ENCODE data around the gene RPUSD1.
"Not testable (repeated sequence)": the region's sequence is repeated elsewhere in the genome, so short reads cannot be mapped to it uniquely, and the experiment has no call there.

Gene RPUSD1

DNA sequence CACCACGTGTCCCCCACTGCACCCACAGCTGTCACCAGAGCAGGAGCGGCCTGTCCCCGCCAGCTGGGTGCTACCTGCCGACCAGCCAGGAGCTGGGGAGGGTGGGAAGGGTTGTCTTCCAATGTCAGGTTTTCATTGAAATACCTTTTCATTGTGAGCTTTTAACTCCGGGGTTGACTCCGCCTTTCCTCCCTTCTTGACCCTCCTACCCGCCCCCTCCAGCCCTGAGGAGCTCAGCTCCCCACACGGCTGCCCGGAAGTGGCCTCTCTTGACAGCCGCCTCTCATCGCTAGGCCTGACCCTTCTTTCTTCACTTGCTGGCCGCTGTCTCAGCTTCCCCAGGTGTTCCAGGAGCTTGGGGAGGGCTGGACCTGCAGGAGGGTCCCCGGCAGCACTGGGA lies 33.6 kb upstream of the RPUSD1 start:
- no peak overlapping the region for H2AFZ ChIP-seq (ENCODE audit: low read depth, low read length, severe bottlenecking)
- H3K27ac ChIP-seq (ENCODE audit: low read depth, low read length): no peak overlapping the region
- no peaks in the 10 kb centered on the region for H3F3A ChIP-seq (ENCODE audit: insufficient read depth)
- H3K9me3 ChIP-seq (ENCODE audit: insufficient read depth, low read length): no peaks in the 10 kb centered on the region
- no peaks in the 10 kb centered on the region for H3K9me2 ChIP-seq (replicated peaks; ENCODE audit: insufficient read depth, low read length)
- H3K79me2 ChIP-seq (ENCODE audit: insufficient read depth, low read length): no peaks in the 10 kb centered on the region
- H3K4me3 ChIP-seq (ENCODE audit: insufficient read depth, low read length, poor library complexity, severe bottlenecking): no peak overlapping the region
- no peak overlapping the region for H3K4me2 ChIP-seq (ENCODE audit: low read depth, low read length, poor library complexity, severe bottlenecking)
- TF ChIP-seq, protein P1, sequence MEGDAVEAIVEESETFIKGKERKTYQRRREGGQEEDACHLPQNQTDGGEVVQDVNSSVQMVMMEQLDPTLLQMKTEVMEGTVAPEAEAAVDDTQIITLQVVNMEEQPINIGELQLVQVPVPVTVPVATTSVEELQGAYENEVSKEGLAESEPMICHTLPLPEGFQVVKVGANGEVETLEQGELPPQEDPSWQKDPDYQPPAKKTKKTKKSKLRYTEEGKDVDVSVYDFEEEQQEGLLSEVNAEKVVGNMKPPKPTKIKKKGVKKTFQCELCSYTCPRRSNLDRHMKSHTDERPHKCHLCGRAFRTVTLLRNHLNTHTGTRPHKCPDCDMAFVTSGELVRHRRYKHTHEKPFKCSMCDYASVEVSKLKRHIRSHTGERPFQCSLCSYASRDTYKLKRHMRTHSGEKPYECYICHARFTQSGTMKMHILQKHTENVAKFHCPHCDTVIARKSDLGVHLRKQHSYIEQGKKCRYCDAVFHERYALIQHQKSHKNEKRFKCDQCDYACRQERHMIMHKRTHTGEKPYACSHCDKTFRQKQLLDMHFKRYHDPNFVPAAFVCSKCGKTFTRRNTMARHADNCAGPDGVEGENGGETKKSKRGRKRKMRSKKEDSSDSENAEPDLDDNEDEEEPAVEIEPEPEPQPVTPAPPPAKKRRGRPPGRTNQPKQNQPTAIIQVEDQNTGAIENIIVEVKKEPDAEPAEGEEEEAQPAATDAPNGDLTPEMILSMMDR (IDR thresholded peaks at IDR 0.05; ENCODE audit: insufficient read depth, low read length, poor library complexity, severe bottlenecking): no peak
- TF ChIP-seq EZH2phosphoT487 (conservative IDR thresholded peaks at IDR 0.05; ENCODE audit: low read length): no peak
- no peak overlapping the region for H3K9ac ChIP-seq (ENCODE audit: low read length)
- no peaks in the 10 kb centered on the region for H3K36me3 ChIP-seq (ENCODE audit: low read length)
- H3K27me3 ChIP-seq (ENCODE audit: low read length): no peaks in the 10 kb centered on the region
- H4K20me1 ChIP-seq (ENCODE audit: low read depth, low read length): no peaks in the 10 kb centered on the region

DNA sequence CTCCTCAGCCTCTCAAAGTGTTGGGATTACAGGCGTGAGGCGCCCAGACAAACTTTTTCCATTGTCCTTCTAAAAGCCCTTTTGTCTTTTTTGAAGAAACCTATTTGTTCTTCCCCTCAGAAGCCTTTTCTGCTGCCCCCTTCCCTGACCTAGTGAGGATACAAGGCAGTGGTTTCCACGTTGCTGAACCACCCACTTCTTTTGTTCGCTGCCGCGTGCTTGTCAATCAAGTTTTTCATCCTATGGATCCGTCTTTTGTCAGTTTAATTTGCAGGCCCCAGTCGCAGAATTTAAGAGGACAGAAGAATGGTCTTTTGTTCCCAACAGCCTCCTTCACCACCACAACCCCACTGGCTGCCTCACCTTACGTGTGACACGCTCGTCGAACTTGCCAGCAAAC lies 32.6 kb upstream of the RPUSD1 start:
- no peak overlapping the region for H2AFZ ChIP-seq (ENCODE audit: low read depth, low read length, severe bottlenecking)
- TF ChIP-seq, protein P1 (IDR thresholded peaks at IDR 0.05; ENCODE audit: insufficient read depth, low read length, poor library complexity, severe bottlenecking): no peak
- no peak for TF ChIP-seq EZH2phosphoT487 (conservative IDR thresholded peaks at IDR 0.05; ENCODE audit: low read length)
- no peaks in the 10 kb centered on the region for H3K9me2 ChIP-seq (replicated peaks; ENCODE audit: insufficient read depth, low read length)
- H3K27me3 ChIP-seq (ENCODE audit: low read length): no peaks in the 10 kb centered on the region
- no peaks in the 10 kb centered on the region for H3F3A ChIP-seq (ENCODE audit: insufficient read depth)
- H3K4me3 ChIP-seq (ENCODE audit: insufficient read depth, low read length, poor library complexity, severe bottlenecking): no peak overlapping the region
- H3K79me2 ChIP-seq (ENCODE audit: insufficient read depth, low read length): no peaks in the 10 kb centered on the region
- H4K20me1 ChIP-seq (ENCODE audit: low read depth, low read length): no peaks in the 10 kb centered on the region
- H3K9me3 ChIP-seq (ENCODE audit: insufficient read depth, low read length): no peaks in the 10 kb centered on the region
- no peak overlapping the region for H3K9ac ChIP-seq (ENCODE audit: low read length)
- H3K27ac ChIP-seq (ENCODE audit: low read depth, low read length): no peak overlapping the region
- H3K36me3 ChIP-seq (ENCODE audit: low read length): no peaks in the 10 kb centered on the region
- H3K4me2 ChIP-seq (ENCODE audit: low read depth, low read length, poor library complexity, severe bottlenecking): no peak overlapping the region

DNA sequence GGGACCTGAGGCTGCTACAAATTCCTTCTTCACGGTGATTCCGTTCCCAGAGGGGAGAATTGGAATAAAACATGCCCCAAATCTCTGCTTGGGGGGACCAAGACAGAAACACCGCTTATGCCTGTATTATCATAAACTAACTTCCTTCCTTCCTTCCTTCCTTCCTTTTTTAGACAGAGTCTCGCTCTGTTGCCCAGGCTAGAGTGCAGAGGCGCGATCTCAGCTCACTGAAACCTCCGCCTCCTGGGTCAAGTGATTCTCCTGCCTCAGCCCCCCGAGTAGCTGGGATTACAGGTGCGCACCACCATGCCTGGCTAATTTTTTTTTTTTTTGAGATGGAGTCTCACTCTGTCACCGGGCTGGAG lies 31.8 kb upstream of the RPUSD1 start:
- H3K9me2 ChIP-seq (replicated peaks; ENCODE audit: insufficient read depth, low read length); H3K4me3 ChIP-seq (ENCODE audit: insufficient read depth, low read length, poor library complexity, severe bottlenecking); H3K36me3 ChIP-seq (ENCODE audit: low read length); H3K4me2 ChIP-seq (ENCODE audit: low read depth, low read length, poor library complexity, severe bottlenecking); H3K9me3 ChIP-seq (ENCODE audit: insufficient read depth, low read length); H3K9ac ChIP-seq (ENCODE audit: low read length); H3K27ac ChIP-seq (ENCODE audit: low read depth, low read length); H3K79me2 ChIP-seq (ENCODE audit: insufficient read depth, low read length); H3F3A ChIP-seq (ENCODE audit: insufficient read depth); H2AFZ ChIP-seq (ENCODE audit: low read depth, low read length, severe bottlenecking); H3K27me3 ChIP-seq (ENCODE audit: low read length); H4K20me1 ChIP-seq (ENCODE audit: low read depth, low read length): not testable (repeated sequence)

DNA sequence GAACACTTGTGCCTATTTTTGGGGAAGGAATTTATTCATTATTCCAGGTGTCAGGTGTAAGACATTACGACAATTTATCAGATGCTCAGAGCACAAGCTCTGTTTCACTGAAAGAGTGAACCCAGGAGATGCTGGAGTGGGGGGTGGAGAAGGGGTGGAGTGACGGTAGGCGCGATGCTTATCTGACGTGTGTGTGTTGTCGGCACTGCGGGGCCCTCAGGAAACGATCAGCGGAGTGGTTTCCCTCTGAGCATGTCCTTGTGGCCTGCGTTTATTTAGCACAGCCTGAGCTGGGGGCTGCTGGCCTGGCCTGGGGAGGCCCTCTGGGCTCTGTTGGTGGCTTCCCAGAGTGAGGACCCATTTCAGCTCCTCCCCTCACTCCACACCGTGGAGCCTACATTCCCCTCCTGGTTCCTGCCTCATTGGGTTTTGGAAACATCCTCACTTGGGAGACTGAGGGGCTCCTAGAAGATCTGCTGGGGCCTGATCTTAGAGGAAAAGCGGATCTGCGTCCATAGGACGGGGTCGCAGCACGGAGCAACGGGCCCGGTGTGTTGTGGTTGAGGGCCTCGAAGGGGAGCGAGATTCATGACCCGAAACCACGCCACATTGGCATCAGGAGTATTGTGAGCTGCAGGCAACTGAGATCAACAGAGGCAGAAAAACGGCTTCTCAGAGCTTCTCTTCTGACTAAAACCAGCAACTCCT lies 31.3 kb upstream of the RPUSD1 start:
- no peak overlapping the region for H3K27ac ChIP-seq (ENCODE audit: low read depth, low read length)
- H3K36me3 ChIP-seq (ENCODE audit: low read length): no peaks in the 10 kb centered on the region
- no peak overlapping the region for H2AFZ ChIP-seq (ENCODE audit: low read depth, low read length, severe bottlenecking)
- no peaks in the 10 kb centered on the region for H3K9me3 ChIP-seq (ENCODE audit: insufficient read depth, low read length)
- H3K79me2 ChIP-seq (ENCODE audit: insufficient read depth, low read length): no peaks in the 10 kb centered on the region
- H3K4me3 ChIP-seq (ENCODE audit: insufficient read depth, low read length, poor library complexity, severe bottlenecking): no peak overlapping the region
- H3F3A ChIP-seq (ENCODE audit: insufficient read depth): no peaks in the 10 kb centered on the region
- H3K9ac ChIP-seq (ENCODE audit: low read length): no peak overlapping the region
- no peaks in the 10 kb centered on the region for H4K20me1 ChIP-seq (ENCODE audit: low read depth, low read length)
- no peak overlapping the region for H3K4me2 ChIP-seq (ENCODE audit: low read depth, low read length, poor library complexity, severe bottlenecking)
- no peaks in the 10 kb centered on the region for H3K27me3 ChIP-seq (ENCODE audit: low read length)
- H3K9me2 ChIP-seq (replicated peaks; ENCODE audit: insufficient read depth, low read length): no peaks in the 10 kb centered on the region
- TF ChIP-seq EZH2phosphoT487 (conservative IDR thresholded peaks at IDR 0.05; ENCODE audit: low read length): no peak
- TF ChIP-seq, protein P1 (IDR thresholded peaks at IDR 0.05; ENCODE audit: insufficient read depth, low read length, poor library complexity, severe bottlenecking): no peak
